ENCODE measurements around the gene ZNF423. TPM values are rescaled to one million over a fixed set of nuclear protein-coding genes. Genes with fewer than 3 reads are reported as not detected.

Gene ZNF423
- total and polyA plus RNA-seq, 12 donors, result 1.7 to 10.6 (median 5.5) TPM

- H3K27me3 ChIP-seq, result peaks cover 7% of the 10 kb centered on the region
- no peaks in the 10 kb centered on the region for H3K9me3 ChIP-seq (replicated peaks in 1 of 3)
- DNase-seq, result peak in 3 of 7 donors; percentile 0 to 25 (median 7)
- WGBS, 4 donors, result 90 to 100% (median 93%) methylated on average over 3 of the region's 3 CpGs
- TF ChIP-seq POLR2A (IDR thresholded peaks at IDR 0.05) (no peak), CTCF (IDR thresholded peaks at IDR 0.05) (no peak)
- no peaks in the 10 kb centered on the region for H3K36me3 ChIP-seq (replicated peaks in 1 of 2)
- no peaks in the 10 kb centered on the region for H3K4me1 ChIP-seq (replicated peaks in 1 of 2)
- H3K4me3 ChIP-seq, result no peak overlapping the region
- H3K27ac ChIP-seq, result no peak overlapping the region
- intact Hi-C loops (cut with DNase I), result no loop called here
These were observed 387.2 kb downstream of the ZNF423 start for GRCh38 chr16:49468611-49469310.

GRCh38 chr16:49467540-49468372 is 388.2 kb downstream of the ZNF423 start:
- no peak overlapping the region for H3K4me3 ChIP-seq
- intact Hi-C loops (cut with DNase I), result no loop called here
- H3K27me3 ChIP-seq, result peaks cover 7% of the 10 kb centered on the region
- no peaks in the 10 kb centered on the region for H3K4me1 ChIP-seq (replicated peaks in 1 of 2)
- WGBS, 4 donors, result 83 to 92% (median 86%) methylated on average over 8 to 12 of the region's 12 CpGs
- H3K9me3 ChIP-seq (replicated peaks in 1 of 3), result no peaks in the 10 kb centered on the region
- H3K27ac ChIP-seq, result no peak overlapping the region
- DNase-seq, result peak in 2 of 7 donors; percentile 2 to 3
- TF ChIP-seq POLR2A (IDR thresholded peaks at IDR 0.05), result no peak
- H3K36me3 ChIP-seq (replicated peaks in 1 of 2), result no peaks in the 10 kb centered on the region

- WGBS, 4 donors, result 78 to 97% (median 94%) methylated on average over 1 of the region's 1 CpG; no CpG with 5 or more reads in 1 of the 4 donors
- DNase-seq, result peak in 1 of 7 donors; percentile 1
- H3K36me3 ChIP-seq (replicated peaks in 1 of 2), result no peaks in the 10 kb centered on the region
- no peak overlapping the region for H3K27ac ChIP-seq
- H3K4me3 ChIP-seq, result no peak overlapping the region
- H3K9me3 ChIP-seq (replicated peaks in 1 of 3), result no peaks in the 10 kb centered on the region
- intact Hi-C loops (cut with DNase I), result no loop called here
- peaks cover 7% of the 10 kb centered on the region for H3K27me3 ChIP-seq
- no peak for TF ChIP-seq CTCF (IDR thresholded peaks at IDR 0.05)
- no peak for TF ChIP-seq POLR2A (IDR thresholded peaks at IDR 0.05)
- H3K4me1 ChIP-seq (replicated peaks in 1 of 2), result no peaks in the 10 kb centered on the region
These were observed 389.0 kb downstream of the ZNF423 start for GRCh38 chr16:49466881-49467280.

GRCh38 chr16:49466529-49466831 is 389.4 kb downstream of the ZNF423 start:
- WGBS, 4 donors, result 86 to 94% (median 92%) methylated on average over 3 to 4 of the region's 4 CpGs
- no peak for DNase-seq
- H3K4me3 ChIP-seq, result no peak overlapping the region
- TF ChIP-seq CTCF (IDR thresholded peaks at IDR 0.05), result no peak
- intact Hi-C loops (cut with DNase I), result no loop called here
- no peaks in the 10 kb centered on the region for H3K36me3 ChIP-seq (replicated peaks in 1 of 2)
- H3K9me3 ChIP-seq (replicated peaks in 1 of 3), result no peaks in the 10 kb centered on the region
- H3K4me1 ChIP-seq (replicated peaks in 1 of 2), result no peaks in the 10 kb centered on the region
- peaks cover 7% of the 10 kb centered on the region for H3K27me3 ChIP-seq
- no peak overlapping the region for H3K27ac ChIP-seq
